GM04504 (cell line): Measurements from ENCODE around the gene RTN4.
A peak's percentile ranks its signal among the peaks of the same experiment; 100 is the strongest.
"Not testable (repeated sequence)": the region's sequence is repeated elsewhere in the genome, so short reads cannot be mapped to it uniquely, and the experiment has no call there.

Source experiments
- DNase-seq: peaks from one replicate; pipeline ENCODE4 v3.0.0-alpha.2; 2012; ENCODE audit warnings: low read depth

RTN4 gene

GRCh38 chr2:55010149-55010591 lies 40.1 kb downstream of the RTN4 start:
- DNase-seq: peak; percentile 22

DNA sequence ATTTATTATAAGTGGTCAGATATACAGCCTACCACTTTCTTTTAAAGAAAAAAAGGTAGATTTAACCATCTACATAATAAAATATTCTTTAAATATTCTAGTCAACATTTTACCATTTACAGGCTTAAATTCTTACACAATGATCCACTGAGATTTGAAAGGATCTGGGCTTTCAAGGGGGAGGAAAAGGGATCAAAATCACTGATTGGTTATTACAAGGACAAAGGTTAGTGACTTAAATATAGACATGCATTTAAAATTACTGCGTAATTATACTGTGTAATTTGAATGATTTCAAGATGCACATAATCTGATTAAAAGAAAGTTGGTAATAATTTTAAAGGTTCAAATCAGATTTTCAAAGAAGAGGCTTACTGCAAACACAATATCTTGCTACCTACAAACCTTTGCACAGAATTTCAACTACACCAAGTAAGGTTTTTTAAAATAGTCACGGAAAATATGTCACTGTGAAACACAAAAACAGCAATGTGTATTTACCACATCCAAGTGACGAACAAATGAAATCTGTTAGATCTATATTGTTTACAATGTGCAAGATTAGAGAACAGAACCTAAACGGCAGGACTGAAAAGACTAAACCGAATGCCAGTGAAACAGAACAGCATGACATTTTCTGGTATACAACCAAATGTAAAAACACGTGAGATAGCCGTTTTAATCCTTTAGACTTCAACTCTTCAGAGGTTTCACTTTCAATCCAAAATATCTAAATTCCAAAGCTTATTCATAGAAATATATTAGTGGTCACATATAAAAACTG lies 40.8 kb downstream of the RTN4 start:
- DNase-seq: no peak

DNA sequence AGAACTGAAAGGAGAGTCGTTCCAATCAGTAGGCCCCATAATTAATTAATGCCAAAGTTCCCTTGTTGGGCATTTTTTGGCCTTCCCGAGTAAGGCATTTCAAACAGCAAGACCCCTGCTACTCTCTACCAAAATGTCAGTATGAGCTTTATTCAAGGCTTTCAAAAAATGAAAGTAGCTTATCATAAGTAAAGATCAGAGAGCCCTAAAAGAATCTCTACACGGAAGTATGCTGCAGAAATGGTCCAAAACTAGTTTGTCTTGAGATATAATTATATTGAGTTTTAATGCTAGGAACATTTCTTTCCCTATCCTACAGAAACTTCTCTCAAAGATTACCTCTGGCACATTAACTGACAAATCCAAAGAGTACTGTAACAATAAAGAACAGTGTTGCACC lies 43.9 kb downstream of the RTN4 start:
- no peak for DNase-seq

DNA sequence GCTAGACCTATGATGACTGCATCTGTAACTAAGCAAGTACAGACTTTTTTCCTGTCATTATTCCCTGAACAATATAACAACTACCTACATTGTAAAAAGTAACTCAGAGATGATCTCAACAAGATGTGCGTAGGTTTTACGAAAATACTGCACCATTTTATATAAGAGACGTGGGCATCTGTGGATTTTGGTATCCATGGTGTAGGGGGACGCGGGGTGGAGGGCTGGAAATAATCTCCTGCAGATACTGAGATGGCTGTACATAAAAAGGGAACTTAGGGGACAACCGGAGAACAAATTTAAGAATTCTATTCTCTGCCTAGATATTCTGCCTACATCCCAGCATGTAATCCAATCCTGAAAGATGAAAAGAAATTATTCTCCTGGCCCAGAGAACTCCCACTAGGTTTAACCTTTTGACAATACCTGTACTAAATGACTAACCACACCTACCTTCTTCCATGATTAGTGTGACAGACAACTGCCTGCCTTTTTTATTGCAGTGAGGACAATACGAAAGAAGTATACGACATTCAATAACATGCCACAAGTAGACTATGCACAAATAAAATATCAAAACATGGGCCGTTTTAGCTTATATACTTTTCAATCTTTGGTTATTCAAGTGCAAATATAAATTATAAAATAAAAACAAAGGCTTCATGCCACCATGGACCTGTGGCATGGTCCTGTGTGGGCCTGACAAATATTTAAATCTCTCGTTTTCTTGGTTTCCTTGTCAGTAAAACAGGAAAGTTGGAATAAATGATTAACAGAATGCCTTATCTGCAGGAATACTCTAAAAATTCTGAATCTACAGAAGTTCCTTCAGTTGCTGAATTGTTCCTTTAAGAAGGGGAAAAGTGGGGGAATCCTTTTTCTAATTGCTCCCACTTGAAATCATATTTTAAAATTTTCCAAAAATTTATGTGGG lies 46.3 kb downstream of the RTN4 start:
- DNase-seq: no peak

- DNase-seq: no peak
These were observed 48.5 kb downstream of the RTN4 start for GRCh38 chr2:55001716-55002115.

DNA sequence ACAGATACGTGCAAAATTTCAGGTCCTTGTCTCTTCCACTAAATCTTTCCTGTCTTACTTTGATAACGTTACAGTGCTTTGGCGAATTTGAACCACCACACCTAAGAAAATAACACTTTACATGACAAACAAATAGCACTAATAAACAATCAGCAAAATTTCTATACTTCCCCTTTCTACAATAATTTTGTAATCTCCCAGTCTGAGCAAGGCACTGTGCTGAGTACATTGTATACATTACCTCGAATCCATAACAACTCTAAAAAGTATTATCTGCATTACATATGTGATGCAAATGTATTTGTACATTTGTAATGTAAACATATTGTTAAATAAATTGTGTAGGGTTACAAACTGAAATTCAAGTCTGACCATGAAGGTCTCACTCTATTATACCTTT lies 49.9 kb downstream of the RTN4 start:
- no peak for DNase-seq

DNA sequence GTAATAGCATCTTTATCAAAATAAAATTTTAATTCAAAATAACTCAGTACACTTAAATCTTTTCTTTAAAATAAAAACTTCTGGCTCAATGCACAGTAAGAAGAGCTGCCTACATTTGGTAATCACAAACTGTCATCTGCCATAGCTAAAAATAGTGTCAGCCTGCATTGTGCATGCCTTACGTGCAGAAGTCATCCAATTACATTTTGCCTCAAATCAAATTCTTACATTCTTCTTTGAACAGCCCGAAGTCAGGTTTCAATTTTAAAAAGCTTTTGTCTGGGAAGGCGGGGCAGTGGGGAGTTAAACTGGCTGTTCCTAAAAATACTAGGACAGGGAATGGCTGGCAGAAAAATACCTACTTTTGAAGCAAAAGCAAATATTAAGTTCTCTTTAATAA lies 51.1 kb downstream of the RTN4 start:
- DNase-seq: peak; percentile 31

- DNase-seq: no peak
These were observed 52.4 kb downstream of the RTN4 start for GRCh38 chr2:54997826-54998225.

DNA sequence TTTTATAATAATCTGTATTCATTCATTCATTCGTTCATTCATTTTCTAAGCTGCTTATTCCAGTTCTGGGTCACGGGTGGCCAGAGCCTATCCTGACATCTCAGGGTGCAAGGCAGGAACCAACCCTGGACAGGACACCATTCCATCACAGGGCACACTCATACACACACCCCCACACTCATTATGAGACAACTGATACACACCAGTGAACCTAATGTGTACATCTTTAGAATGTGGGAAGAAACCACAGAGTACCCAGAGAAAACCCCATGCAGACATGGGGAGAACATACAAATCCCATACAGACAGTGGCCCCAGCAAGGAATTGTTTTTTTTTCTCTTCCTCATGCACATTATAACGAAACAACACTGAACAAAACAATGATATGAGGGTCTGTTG lies 54.7 kb downstream of the RTN4 start:
- no peak for DNase-seq

- DNase-seq: not testable (repeated sequence)
These were observed 59.6 kb downstream of the RTN4 start for GRCh38 chr2:54990694-54991093.

DNA sequence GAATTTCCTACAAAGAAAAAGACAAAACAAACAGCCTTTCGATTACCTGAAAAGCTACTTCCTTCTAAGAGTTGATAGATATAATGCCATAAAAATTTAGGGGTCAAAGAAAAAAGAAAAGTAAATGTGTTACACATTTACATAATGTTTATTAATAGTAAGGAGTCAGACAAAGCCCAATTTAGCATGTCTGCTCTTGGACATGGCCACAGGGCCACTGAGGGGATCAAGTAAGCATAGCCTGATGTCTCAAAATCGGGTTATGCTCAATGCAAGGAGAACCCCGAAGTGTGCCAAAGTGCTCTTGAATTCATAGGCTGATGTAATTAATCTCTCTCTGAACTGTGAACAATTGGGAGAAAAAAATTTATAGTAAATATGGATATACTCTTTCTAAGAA lies 61.6 kb downstream of the RTN4 start:
- DNase-seq: no peak

DNA sequence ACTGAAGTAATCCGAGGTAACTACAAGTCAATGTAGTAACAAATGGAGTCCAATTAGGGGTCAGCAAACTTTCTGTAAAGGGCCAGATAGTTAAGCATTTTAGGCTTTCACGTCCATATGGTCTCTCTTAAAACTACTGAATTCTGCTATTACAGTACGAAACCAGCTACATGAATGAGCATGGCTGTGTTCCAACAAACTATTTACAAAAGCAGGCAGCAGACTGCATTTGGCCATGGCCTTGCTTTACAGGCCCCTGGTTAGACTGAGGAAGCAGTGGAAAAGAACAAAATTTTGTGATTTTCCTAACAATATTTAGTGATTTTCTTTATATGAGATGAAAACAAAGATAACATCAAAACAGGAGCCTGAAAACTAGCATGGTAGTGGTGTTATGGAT lies 64.0 kb downstream of the RTN4 start:
- DNase-seq: no peak

DNA sequence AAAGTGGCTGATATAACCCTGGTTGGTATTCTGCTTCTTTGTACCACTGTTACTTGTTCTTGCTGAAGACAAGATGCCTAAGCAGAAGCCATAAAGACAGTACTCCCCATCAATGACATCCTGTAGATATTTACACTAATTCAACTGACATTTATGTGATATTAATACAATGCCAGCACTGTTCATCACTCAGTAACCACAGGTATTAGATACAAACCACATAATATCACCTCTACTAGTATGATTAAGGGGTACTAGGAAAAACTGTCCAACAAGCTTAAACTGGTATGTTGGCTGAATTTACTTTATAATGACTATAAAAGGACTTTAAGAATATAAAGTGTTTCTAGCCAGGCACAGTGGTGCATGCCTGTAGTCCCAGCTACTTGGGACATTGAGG lies 65.8 kb downstream of the RTN4 start:
- DNase-seq: no peak

GRCh38 chr2:54983345-54984220 lies 66.7 kb downstream of the RTN4 start:
- DNase-seq: no peak

DNA sequence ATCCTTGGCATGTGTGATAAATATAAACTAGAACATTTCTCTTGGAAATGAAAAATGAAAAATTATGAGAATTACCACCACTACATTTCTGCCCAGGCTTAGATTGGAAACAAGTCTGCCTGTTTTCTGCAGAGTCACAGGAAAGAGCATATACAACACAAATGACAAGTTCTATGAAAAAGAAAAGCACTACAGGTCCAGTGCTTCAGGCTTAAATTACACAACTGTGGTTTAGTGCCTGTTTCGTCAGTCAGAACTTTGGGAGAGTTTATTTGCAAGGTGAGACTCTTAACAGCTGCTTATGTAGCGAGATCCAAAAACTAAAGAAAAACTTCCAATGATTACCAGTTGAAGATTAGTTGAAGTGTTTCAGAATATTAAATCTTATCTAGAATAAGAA lies 68.9 kb downstream of the RTN4 start:
- no peak for DNase-seq

DNA sequence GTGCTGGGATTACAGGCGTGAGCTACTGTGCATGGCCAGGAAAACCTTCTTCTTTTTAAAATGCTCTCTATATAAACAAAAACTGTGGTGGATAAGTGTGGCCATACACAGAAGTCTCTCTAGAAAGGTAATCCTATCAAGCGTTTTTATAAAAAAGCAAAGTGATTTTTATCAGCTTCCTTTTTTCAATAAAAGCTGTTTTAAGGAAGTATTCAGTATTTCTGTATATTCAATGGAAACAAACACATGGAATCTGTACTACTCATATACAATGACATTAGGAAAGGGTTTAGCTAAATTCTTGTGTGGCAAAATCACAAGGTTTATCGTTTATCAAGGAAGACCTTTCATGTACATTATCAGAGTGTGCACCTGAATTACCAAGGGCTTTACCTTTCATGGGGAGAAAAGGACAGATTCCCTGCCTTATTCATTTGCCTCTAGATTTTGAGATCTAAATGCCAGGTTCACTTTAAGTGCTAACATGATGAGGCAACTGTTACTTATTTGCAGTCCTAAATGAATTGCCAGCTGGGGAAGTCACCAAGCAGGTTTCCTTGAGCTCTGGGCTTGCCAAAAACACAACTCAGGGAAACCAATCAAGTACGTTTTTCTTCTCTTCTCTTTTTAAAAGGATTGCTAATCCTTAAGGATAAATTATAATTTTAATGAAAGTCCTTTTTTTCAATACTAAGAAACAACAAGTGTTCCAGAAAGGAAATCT lies 70.8 kb downstream of the RTN4 start:
- DNase-seq: no peak

- no peak for DNase-seq
These were observed 73.1 kb downstream of the RTN4 start for GRCh38 chr2:54977149-54977548.

DNA sequence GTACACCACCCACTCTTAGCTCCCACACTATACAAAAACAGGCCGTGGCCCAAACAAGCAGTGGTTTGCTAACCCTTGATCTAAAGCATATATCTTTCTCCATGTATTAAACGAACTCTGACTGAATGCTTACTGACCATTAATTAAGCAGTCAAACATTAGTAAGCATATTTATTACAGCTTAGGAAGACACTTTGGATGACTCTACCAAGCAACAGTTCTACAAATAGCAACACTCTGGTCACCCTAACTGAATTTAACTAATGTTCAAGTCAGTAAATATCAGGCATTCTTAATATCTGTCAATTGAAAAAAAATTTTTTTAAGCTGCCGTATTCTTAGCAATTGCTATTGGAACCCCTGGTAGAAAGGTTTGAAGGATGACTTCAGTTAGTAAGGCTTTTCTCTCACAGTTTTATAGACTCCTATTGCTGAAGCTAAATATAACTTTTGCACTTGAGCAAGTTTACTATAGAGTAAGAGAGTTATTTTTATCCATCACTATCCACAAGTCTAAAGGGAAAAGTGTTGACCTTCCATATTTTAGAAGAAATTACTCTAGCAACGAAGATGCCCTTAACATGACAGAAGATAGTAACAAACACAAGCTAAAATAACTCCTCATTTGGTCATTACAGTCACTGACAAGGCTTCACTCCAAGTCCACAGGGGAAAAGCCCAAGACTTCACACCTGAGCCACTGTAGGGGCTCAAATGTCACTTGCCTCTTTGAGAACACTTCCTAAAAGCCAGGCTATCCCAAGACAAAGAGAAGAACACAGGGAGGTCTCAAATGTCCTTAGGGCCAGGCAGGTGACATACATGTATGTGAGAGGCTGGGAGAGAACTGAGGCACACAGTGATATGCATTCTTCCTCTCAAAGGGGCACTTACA lies 74.4 kb downstream of the RTN4 start:
- no peak for DNase-seq

- DNase-seq: no peak
These were observed 75.1 kb downstream of the RTN4 start for GRCh38 chr2:54975175-54975574.

DNA sequence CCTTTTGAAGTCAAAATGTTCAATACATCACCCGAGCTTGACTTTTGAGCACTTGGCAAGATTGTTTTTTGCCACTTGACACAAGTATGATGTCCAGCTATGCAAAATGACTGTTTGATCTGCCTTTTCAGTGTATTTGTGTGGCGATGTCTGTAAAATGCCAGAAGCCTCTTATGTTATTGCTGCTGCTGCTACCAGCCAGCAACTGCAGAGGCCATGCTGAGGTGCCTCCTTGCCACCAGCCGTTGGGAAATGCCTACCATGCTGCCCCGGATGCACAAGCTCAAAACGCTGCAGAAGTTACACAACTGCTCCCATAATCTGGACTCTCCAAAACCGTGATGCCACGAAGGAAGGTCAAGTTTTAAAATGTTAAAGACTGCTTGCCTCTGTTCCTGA lies 80.3 kb downstream of the RTN4 start:
- no peak for DNase-seq
